HG03342 (cell line): ENCODE results near the gene TAC3.
"Not testable (repeated sequence)": the region's sequence is repeated elsewhere in the genome, so short reads cannot be mapped to it uniquely, and the experiment has no call there.

ENCODE experiments used
- ATAC-seq: cut with Tn5 transposase; IDR thresholded peaks from one replicate; pipeline ENCODE4 v1.9.1; 2021; ENCODE audit warnings: mild to moderate bottlenecking, moderate library complexity; ENCODE audit not compliant: unreplicated experiment

The TAC3 gene

GRCh38 chr12:56987011-56987410 is 29.3 kb downstream of the TAC3 start:
- no peak for ATAC-seq

- not testable (repeated sequence) for ATAC-seq
Measured at GRCh38 chr12:56985714-56986113, 30.6 kb downstream of the TAC3 start.

- no peak for ATAC-seq
Measured at GRCh38 chr12:56983386-56983785, 32.9 kb downstream of the TAC3 start.

GRCh38 chr12:56982578-56983236 is 33.6 kb downstream of the TAC3 start:
- not testable (repeated sequence) for ATAC-seq

GRCh38 chr12:56980941-56981530 is 35.3 kb downstream of the TAC3 start:
- ATAC-seq = no peak

- no peak for ATAC-seq
Measured at GRCh38 chr12:56980268-56980667, 36.1 kb downstream of the TAC3 start.

GRCh38 chr12:56979628-56980027 is 36.7 kb downstream of the TAC3 start:
- ATAC-seq = no peak

- no peak for ATAC-seq
Measured at GRCh38 chr12:56978397-56979138, 37.8 kb downstream of the TAC3 start.

GRCh38 chr12:56977361-56977760 is 39.0 kb downstream of the TAC3 start:
- not testable (repeated sequence) for ATAC-seq

GRCh38 chr12:56974224-56974623 is 42.1 kb downstream of the TAC3 start:
- not testable (repeated sequence) for ATAC-seq

GRCh38 chr12:56968910-56969309 is 47.4 kb downstream of the TAC3 start:
- not testable (repeated sequence) for ATAC-seq

- ATAC-seq = not testable (repeated sequence)
Measured at GRCh38 chr12:56965997-56966642, 50.2 kb downstream of the TAC3 start.

GRCh38 chr12:56965124-56965523 is 51.2 kb downstream of the TAC3 start:
- not testable (repeated sequence) for ATAC-seq

- ATAC-seq = not testable (repeated sequence)
Measured at GRCh38 chr12:56963557-56963956, 52.8 kb downstream of the TAC3 start.

- not testable (repeated sequence) for ATAC-seq
Measured at GRCh38 chr12:56962247-56962646, 54.1 kb downstream of the TAC3 start.
